ENCODE data around the gene ROGDI. TPM values are rescaled to one million over a fixed set of nuclear protein-coding genes. Genes with fewer than 3 reads are reported as not detected.

ROGDI gene
- total and polyA plus RNA-seq, 9 of the 15 experiments (the other 6 are each of a cell fraction or from before 2014, with no cell fraction given) = 0.97 to 37.3 (median 16.5) TPM

DNA sequence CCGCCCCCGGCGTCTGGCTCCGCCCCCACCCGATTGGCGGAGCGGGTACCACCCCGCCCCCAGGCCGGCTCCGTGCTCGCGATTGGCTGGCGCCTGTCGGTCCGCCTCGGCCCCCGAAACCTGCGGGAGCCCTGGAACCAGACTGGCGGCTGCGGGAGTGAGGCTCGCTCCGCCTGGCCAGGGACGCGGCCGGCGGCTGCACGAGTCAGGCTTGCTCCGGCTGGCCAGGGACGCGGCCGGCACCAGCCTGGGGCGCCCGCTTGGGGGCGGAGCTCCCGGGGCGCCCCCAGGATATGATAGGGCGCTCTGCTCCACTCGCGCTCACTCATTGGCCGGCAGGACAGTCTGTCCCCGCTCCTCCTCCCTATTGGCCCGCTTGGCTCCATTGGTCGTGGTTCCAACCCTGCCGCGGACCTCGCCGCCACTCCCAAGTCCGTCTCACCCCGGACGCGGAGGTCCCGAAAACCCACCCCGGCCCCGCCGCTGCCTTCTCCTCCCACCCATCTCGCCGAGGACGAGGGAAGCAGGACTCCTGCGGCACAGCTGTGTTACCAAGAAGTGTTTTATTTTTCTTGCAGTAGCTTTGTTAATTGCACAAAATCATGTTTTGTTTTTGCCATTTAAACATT lies 340 bp upstream of the ROGDI start (continued):
- TF ChIP-seq, protein P1, sequence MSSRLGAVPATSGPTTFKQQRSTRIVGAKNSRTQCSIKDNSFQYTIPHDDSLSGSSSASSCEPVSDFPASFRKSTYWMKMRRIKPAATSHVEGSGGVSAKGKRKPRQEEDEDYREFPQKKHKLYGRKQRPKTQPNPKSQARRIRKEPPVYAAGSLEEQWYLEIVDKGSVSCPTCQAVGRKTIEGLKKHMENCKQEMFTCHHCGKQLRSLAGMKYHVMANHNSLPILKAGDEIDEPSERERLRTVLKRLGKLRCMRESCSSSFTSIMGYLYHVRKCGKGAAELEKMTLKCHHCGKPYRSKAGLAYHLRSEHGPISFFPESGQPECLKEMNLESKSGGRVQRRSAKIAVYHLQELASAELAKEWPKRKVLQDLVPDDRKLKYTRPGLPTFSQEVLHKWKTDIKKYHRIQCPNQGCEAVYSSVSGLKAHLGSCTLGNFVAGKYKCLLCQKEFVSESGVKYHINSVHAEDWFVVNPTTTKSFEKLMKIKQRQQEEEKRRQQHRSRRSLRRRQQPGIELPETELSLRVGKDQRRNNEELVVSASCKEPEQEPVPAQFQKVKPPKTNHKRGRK (tag; IDR thresholded peaks at IDR 0.05) = no peak; the same call in 1 of the 2 replicates
- TF ChIP-seq PHB (CRISPR knock-in tag; IDR thresholded peaks at IDR 0.05) (no peak), KAT2B (IDR thresholded peaks at IDR 0.05; ENCODE audit: low read depth, low read length) (no peak), MEF2A (IDR thresholded peaks at IDR 0.05; ENCODE audit: control insufficient read depth, low read depth, low read length) (no peak), CCNT2 (IDR thresholded peaks at IDR 0.05; ENCODE audit: borderline replicate concordance, extremely low read depth, insufficient read length, low read depth, low read length) (peak; percentile 55), POLR2G (IDR thresholded peaks at IDR 0.05; ENCODE audit: low read depth, low read length) (peak; percentile 88), ZBTB1 (CRISPR knock-in tag; IDR thresholded peaks at IDR 0.05; ENCODE audit: borderline replicate concordance, low read depth) (no peak), U2AF1 (optimal IDR thresholded peaks at IDR 0.05; ENCODE audit: low read depth, low read length) (peak; percentile 90), CEBPG (CRISPR knock-in tag; IDR thresholded peaks at IDR 0.05) (no peak), CEBPG (tag; conservative IDR thresholded peaks at IDR 0.05 in 1 of 2, IDR thresholded peaks at IDR 0.05 in 1 of 2) (no peak), ZNF174 (CRISPR knock-in tag; IDR thresholded peaks at IDR 0.05) (no peak), WHSC1 (IDR thresholded peaks at IDR 0.05; ENCODE audit: low read length) (no peak), GATAD2B (IDR thresholded peaks at IDR 0.05; ENCODE audit: borderline replicate concordance) (no peak), ZNF41 (CRISPR knock-in tag; conservative IDR thresholded peaks at IDR 0.05) (no peak), GTF2A2 (tag; IDR thresholded peaks at IDR 0.05) (no peak), YY1 (IDR thresholded peaks at IDR 0.05; ENCODE audit: borderline replicate concordance in 1 of 3, control insufficient read depth in 1 of 3, extremely low read depth in 1 of 3, insufficient read depth in 3 of 3, insufficient read length in 1 of 3, insufficient replicate concordance in 2 of 3, low read depth in 1 of 3, low read length in 2 of 3) (peak in 1 of 3 experiments; percentile 8), TCF7L2 (IDR thresholded peaks at IDR 0.05; ENCODE audit: low read depth, low read length) (no peak), TBL1XR1 (IDR thresholded peaks at IDR 0.05; ENCODE audit: low read length in 2 of 2) (no peak)
- TF ChIP-seq, protein P2, sequence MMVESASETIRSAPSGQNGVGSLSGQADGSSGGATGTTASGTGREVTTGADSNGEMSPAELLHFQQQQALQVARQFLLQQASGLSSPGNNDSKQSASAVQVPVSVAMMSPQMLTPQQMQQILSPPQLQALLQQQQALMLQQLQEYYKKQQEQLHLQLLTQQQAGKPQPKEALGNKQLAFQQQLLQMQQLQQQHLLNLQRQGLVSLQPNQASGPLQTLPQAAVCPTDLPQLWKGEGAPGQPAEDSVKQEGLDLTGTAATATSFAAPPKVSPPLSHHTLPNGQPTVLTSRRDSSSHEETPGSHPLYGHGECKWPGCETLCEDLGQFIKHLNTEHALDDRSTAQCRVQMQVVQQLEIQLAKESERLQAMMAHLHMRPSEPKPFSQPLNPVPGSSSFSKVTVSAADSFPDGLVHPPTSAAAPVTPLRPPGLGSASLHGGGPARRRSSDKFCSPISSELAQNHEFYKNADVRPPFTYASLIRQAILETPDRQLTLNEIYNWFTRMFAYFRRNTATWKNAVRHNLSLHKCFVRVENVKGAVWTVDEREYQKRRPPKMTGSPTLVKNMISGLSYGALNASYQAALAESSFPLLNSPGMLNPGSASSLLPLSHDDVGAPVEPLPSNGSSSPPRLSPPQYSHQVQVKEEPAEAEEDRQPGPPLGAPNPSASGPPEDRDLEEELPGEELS (CRISPR knock-in tag; IDR thresholded peaks at IDR 0.05; ENCODE audit: borderline replicate concordance) = no peak
- TF ChIP-seq, protein P3, sequence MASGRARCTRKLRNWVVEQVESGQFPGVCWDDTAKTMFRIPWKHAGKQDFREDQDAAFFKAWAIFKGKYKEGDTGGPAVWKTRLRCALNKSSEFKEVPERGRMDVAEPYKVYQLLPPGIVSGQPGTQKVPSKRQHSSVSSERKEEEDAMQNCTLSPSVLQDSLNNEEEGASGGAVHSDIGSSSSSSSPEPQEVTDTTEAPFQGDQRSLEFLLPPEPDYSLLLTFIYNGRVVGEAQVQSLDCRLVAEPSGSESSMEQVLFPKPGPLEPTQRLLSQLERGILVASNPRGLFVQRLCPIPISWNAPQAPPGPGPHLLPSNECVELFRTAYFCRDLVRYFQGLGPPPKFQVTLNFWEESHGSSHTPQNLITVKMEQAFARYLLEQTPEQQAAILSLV (tag; IDR thresholded peaks at IDR 0.05) = no peak
- TF ChIP-seq, protein P4, sequence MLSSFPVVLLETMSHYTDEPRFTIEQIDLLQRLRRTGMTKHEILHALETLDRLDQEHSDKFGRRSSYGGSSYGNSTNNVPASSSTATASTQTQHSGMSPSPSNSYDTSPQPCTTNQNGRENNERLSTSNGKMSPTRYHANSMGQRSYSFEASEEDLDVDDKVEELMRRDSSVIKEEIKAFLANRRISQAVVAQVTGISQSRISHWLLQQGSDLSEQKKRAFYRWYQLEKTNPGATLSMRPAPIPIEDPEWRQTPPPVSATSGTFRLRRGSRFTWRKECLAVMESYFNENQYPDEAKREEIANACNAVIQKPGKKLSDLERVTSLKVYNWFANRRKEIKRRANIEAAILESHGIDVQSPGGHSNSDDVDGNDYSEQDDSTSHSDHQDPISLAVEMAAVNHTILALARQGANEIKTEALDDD (IDR thresholded peaks at IDR 0.05) = no peak

Data from K562 (cell line).